Skeletal muscle satellite cell (primary cell): ENCODE measurements around the gene UNC5B.
A peak's percentile ranks its signal among the peaks of the same experiment; 100 is the strongest.
"Not testable (repeated sequence)": the region's sequence is repeated elsewhere in the genome, so short reads cannot be mapped to it uniquely, and the experiment has no call there.

ENCODE experiments used
- H3K27me3 ChIP-seq: 2 replicates; pipeline ENCODE4 v1.7.0; 2013; ENCODE audit warnings: low read length; ENCODE audit not compliant: control insufficient read depth, insufficient read depth
- H3K36me3 ChIP-seq: 2 replicates; pipeline ENCODE4 v1.7.0; 2013; ENCODE audit warnings: mild to moderate bottlenecking, control low read depth, low read length; ENCODE audit not compliant: insufficient read depth
- H3K4me1 ChIP-seq: 2 replicates; pipeline ENCODE4 v1.7.0; 2013; ENCODE audit warnings: low read length; ENCODE audit not compliant: control insufficient read depth, insufficient read depth
- H3K4me2 ChIP-seq: 2 replicates; pipeline ENCODE4 v1.7.0; 2013; ENCODE audit warnings: mild to moderate bottlenecking, low read length
- H3K4me3 ChIP-seq: 2 replicates; pipeline ENCODE4 v1.7.0; 2013; ENCODE audit warnings: low read length
- H3K9ac ChIP-seq: 2 replicates; pipeline ENCODE4 v1.7.0; 2013; ENCODE audit warnings: mild to moderate bottlenecking, low read depth, low read length, moderate library complexity
- H3K9me3 ChIP-seq: replicated peaks from 2 replicates; pipeline ENCODE4 v1.7.0; 2013; ENCODE audit warnings: mild to moderate bottlenecking, control low read depth, low read length

Gene UNC5B

DNA sequence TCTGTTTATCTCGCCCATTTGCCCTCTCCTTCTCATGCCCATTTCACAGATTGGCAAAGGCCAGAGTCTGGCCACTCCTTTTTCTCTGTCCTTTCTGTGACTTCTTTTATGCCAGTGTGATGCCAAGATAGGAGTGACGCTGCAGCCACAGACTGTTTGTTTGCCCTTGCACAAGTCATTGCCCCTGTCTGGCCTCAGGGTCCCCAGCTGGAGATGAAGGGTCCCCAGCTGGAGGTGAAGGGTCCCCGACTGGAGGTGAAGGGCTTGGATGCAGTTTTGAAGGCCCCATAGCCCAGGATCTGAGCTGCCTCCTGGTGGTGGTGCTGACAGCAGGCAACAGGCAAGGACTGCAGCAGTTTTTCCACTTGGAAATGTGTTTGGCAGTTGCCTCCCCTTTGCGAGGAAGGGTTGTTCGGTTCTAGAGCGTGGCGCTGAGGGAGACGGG lies 55.9 kb downstream of the UNC5B start:
- Histone ChIP-seq H3K27me3 (no peaks in the 10 kb centered on the region), H3K4me3 (no peak overlapping the region), H3K4me2 (peak overlapping the region; percentile 17), H3K9me3 (no peaks in the 10 kb centered on the region), H3K36me3 (no peaks in the 10 kb centered on the region), H3K9ac (no peak overlapping the region), H3K4me1 (peaks cover 45% of the 10 kb centered on the region)

- H3K27me3 ChIP-seq, result no peaks in the 10 kb centered on the region
- H3K4me1 ChIP-seq, result peaks cover 45% of the 10 kb centered on the region
- peak overlapping the region; percentile 17 for H3K4me2 ChIP-seq
- H3K9me3 ChIP-seq, result no peaks in the 10 kb centered on the region
- no peak overlapping the region for H3K9ac ChIP-seq
- no peak overlapping the region for H3K4me3 ChIP-seq
- no peaks in the 10 kb centered on the region for H3K36me3 ChIP-seq
Observed at GRCh38 chr10:71268758-71269157, 56.4 kb downstream of the UNC5B start.

DNA sequence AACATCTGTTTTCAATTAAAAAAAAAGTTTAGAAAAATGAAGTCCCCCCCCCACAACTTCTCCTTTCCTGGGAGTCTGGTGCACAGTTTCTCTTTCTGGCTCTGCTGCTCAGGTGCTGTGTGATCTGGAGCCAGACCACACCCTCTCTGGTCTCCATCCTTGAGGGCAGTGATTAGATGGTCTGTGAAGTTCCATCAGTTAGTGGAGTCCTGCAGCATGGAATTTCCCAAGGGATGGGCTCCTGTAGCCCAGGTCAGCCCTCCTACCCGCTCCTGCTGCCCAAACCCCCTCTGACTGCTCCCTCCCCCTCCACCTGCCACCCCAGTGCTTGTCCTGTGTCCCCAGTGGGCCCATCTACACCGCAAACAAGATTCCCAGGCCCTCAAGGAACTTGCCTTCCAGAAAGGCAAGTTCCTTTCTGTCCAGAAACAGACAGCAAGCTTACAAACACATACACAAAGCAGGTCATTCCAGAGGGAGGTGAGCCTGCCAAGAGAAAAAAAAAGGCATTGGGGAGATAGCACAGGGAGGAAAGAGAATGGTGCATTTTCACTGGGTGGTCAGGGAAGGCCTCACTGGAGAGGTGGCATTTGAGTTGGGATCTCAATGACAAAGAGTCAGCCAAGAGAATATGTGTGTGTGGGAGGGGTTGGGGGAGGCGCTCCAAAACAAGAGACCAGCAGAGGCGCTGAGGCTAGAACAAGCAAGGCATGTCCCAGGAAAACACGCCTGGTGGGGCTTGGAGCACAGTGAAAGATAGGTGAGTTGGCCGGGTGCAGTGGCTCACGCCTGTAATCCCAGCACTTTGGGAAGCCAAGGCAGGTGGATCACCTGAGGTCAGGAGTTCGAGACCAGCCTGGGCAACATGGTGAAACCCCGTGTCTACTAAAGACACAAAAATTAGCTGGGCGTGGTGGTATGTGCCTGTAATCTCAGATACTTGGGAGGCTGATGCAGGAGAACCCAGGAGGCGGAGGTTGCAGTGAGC lies 57.2 kb downstream of the UNC5B start:
- Histone ChIP-seq H3K9ac (no peak overlapping the region), H3K27me3 (no peaks in the 10 kb centered on the region), H3K36me3 (no peaks in the 10 kb centered on the region), H3K4me2 (no peak overlapping the region), H3K4me3 (no peak overlapping the region), H3K4me1 (peaks cover 45% of the 10 kb centered on the region), H3K9me3 (no peaks in the 10 kb centered on the region)

- Histone ChIP-seq H3K4me3 (no peak overlapping the region), H3K4me2 (no peak overlapping the region), H3K36me3 (no peaks in the 10 kb centered on the region), H3K9me3 (no peaks in the 10 kb centered on the region), H3K9ac (no peak overlapping the region), H3K4me1 (peaks cover 45% of the 10 kb centered on the region), H3K27me3 (no peaks in the 10 kb centered on the region)
Observed at GRCh38 chr10:71270301-71271220, 58.2 kb downstream of the UNC5B start.

- H3K36me3 ChIP-seq, result no peaks in the 10 kb centered on the region
- H3K4me3 ChIP-seq, result no peak overlapping the region
- H3K9ac ChIP-seq, result no peak overlapping the region
- no peaks in the 10 kb centered on the region for H3K9me3 ChIP-seq
- no peaks in the 10 kb centered on the region for H3K27me3 ChIP-seq
- peaks cover 36% of the 10 kb centered on the region for H3K4me1 ChIP-seq
- no peak overlapping the region for H3K4me2 ChIP-seq
Observed at GRCh38 chr10:71271662-71272055, 59.3 kb downstream of the UNC5B start.

GRCh38 chr10:71272056-71272771 lies 59.8 kb downstream of the UNC5B start:
- Histone ChIP-seq H3K36me3 (no peaks in the 10 kb centered on the region), H3K9me3 (no peaks in the 10 kb centered on the region), H3K4me1 (peaks cover 34% of the 10 kb centered on the region), H3K4me3 (no peak overlapping the region), H3K4me2 (peak overlapping the region; percentile 0), H3K27me3 (no peaks in the 10 kb centered on the region), H3K9ac (no peak overlapping the region)

GRCh38 chr10:71272974-71273373 lies 60.6 kb downstream of the UNC5B start:
- not testable (repeated sequence) for H3K36me3 ChIP-seq

GRCh38 chr10:71273506-71273905 lies 61.1 kb downstream of the UNC5B start:
- Histone ChIP-seq H3K9ac (no peak overlapping the region), H3K4me1 (peaks cover 33% of the 10 kb centered on the region), H3K36me3 (no peaks in the 10 kb centered on the region), H3K4me3 (no peak overlapping the region), H3K4me2 (no peak overlapping the region), H3K9me3 (no peaks in the 10 kb centered on the region), H3K27me3 (no peaks in the 10 kb centered on the region)

More at GRCh38 chr10:71272974-71273373, 60.6 kb downstream of the UNC5B start:
- H3K4me1 ChIP-seq, result peaks cover 34% of the 10 kb centered on the region
- H3K4me2 ChIP-seq, H3K27me3 ChIP-seq, H3K9ac ChIP-seq, H3K4me3 ChIP-seq, H3K9me3 ChIP-seq: not testable (repeated sequence)

DNA sequence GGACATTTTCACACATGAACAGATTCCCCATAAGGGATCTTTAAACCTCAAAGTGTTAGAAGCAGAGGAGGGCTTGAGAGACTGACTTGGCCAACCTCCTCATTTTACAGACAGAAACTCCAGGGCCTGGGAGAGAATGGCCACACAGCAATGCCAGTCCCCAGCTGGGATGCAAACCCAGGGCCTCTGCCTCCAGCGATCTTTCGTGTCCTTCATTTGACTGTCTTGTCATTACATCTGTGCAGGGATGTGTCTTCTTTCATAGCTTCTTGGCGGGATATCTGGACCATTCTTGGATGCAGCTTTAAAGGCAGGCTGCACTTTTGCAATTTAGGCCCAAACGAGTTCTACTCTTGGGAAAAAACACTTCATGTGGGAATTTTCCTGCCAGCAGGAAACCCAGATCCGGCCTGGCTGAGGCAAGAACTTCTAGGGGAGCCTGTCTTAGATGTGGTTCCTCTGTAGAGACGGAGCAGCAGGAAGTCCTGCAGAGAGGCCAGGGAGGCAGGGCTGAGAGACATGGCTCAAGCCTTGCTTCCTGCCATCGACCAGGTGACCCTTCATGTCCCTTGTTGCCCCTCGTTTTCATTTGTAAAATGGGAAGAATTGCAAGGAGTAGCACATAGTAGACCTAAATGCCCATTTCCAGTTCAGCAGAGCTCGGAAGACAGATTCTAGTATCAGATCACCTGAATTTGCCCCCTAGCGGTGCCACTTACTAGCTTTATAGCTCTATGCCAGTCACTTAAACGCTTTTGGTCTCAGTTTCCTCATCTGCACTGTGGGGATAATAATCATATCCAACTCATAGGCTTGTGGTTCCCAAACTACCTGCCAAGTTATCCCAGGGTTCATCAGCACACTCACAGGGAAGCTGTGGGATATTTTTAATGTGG lies 62.8 kb downstream of the UNC5B start:
- Histone ChIP-seq H3K9ac (no peak overlapping the region), H3K9me3 (no peaks in the 10 kb centered on the region), H3K36me3 (no peaks in the 10 kb centered on the region), H3K4me3 (no peak overlapping the region), H3K27me3 (no peaks in the 10 kb centered on the region), H3K4me1 (peaks cover 18% of the 10 kb centered on the region), H3K4me2 (no peak overlapping the region)

DNA sequence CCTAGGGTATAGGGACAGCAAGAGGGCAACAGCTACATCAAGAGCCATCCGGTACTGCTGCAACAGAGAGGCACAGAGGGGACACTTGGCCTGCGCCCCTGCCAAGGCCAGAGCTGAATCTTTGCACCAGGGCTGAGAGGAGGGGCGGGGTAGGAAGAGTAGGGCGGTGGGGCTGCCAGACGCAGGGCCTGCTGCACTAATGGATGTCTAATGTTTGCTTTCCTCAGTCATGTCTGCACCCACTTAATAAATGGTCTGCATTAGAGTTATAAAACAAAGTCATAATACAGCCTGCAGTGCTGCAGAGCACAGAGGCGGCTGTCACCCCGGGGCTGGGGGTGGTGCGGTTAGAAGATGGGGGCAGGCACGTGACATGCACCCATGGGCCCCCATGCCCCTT lies 64.5 kb downstream of the UNC5B start:
- Histone ChIP-seq H3K4me1 (peaks cover 10% of the 10 kb centered on the region), H3K4me3 (no peak overlapping the region), H3K36me3 (no peaks in the 10 kb centered on the region), H3K9me3 (no peaks in the 10 kb centered on the region), H3K27me3 (no peaks in the 10 kb centered on the region), H3K9ac (no peak overlapping the region), H3K4me2 (no peak overlapping the region)
